Esophagus (tissue), 2 donors: ENCODE data around the gene GPX8. TPM values are rescaled to one million over a fixed set of nuclear protein-coding genes. Genes with fewer than 3 reads are reported as not detected.

Source experiments
- H3K27ac ChIP-seq, 2 donors: one replicate each; pipeline ENCODE4 v1.5.1; 2013; ENCODE audit warnings: low read depth in 2 of 2, mild to moderate bottlenecking in 2 of 2, inconsistent platforms in 1 of 2, low read length in 1 of 2, moderate library complexity in 1 of 2
- H3K27me3 ChIP-seq, 2 donors: one replicate each; pipeline ENCODE4 v1.6.1; 2013; ENCODE audit warnings: low read length in 2 of 2, control low read depth in 1 of 2, mild to moderate bottlenecking in 1 of 2; ENCODE audit not compliant: insufficient read depth in 2 of 2, control insufficient read depth in 1 of 2
- H3K36me3 ChIP-seq, 2 donors: one replicate each; pipeline ENCODE4 v1.6.1; 2013; ENCODE audit warnings: low read length in 1 of 2; ENCODE audit not compliant: control insufficient read depth in 2 of 2, insufficient read depth in 2 of 2
- H3K4me1 ChIP-seq, 2 donors: one replicate each; pipeline ENCODE4 v1.6.1; 2013; ENCODE audit warnings: low read length in 1 of 2; ENCODE audit not compliant: control insufficient read depth in 2 of 2, insufficient read depth in 2 of 2
- H3K4me3 ChIP-seq, 2 donors: one replicate each; pipeline ENCODE4 v1.5.1; 2013; ENCODE audit warnings: low read length in 2 of 2, mild to moderate bottlenecking in 2 of 2, low read depth in 1 of 2, moderate library complexity in 1 of 2
- H3K9me3 ChIP-seq, 2 donors: one replicate each; pipeline ENCODE4 v1.6.1; 2013; ENCODE audit warnings: mild to moderate bottlenecking in 2 of 2, low read depth in 1 of 2, low read length in 1 of 2, moderate library complexity in 1 of 2; ENCODE audit not compliant: control insufficient read depth in 2 of 2, insufficient read depth in 1 of 2
- WGBS, 2 donors: extraction: QIAGEN DNeasy Blood & Tissue Kit; methylation state at CpG; one replicate each; pipeline ENCODE4 v1.1.7; 2013; 5-methylcytosine and 5-hydroxymethylcytosine counted together
- polyA plus RNA-seq, 2 donors: library from polyadenylated mRNA; stranded (reverse); fragments of 200-250 nt; gene quantifications; one replicate each; pipeline ENCODE4 v1.2.3, GENCODE V29; 2013
- donor health status: healthy with polysubstance abuse.
- donor health status: Bipolar disorder and iron deficiency.

The GPX8 gene, protein sequence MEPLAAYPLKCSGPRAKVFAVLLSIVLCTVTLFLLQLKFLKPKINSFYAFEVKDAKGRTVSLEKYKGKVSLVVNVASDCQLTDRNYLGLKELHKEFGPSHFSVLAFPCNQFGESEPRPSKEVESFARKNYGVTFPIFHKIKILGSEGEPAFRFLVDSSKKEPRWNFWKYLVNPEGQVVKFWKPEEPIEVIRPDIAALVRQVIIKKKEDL
- polyA plus RNA-seq = 1 to 10 TPM; 3.0 to 3.7 TPM

DNA sequence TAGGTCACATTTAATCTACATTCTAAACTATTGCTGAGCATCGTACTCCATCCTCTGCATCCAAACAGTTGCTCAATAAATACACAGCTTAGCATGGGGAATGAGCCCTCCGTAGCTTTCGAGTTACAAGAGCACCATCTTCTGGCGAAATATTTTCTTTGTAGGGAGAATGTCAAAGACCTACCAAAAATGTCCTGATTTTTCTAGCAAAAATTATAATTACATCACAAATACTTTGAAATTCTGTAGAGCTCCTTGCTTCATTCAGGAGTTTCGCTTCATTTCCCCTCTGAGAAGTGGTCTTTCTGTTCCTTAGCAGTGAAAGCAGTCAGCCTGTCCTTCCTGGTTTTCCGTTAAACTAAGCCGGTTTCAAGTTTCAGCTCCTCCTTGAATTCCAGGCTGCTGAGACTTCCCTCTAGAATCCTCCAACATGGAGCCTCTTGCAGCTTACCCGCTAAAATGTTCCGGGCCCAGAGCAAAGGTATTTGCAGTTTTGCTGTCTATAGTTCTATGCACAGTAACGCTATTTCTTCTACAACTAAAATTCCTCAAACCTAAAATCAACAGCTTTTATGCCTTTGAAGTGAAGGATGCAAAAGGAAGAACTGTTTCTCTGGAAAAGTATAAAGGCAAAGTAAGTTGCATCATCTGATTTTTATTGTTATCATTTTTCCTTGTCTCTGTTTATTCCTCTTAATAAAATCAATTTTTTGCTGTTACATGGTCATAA is at the start of gene GPX8:
Gene GPX8, plus strand, starts transcription at position 409 of the 730 bp plus-strand sequence. Its CDS starts 22 bp downstream, at position 431.
- Histone ChIP-seq H3K27me3 (no peaks in the 10 kb centered on the region), H3K4me1 (no peaks in the 10 kb centered on the region), H3K27ac (peak within 1 kb of the TSS in 1 of 2 donors; percentile 10), H3K9me3 (no peaks in the 10 kb centered on the region), H3K4me3 (peak within 1 kb of the TSS in 1 of 2 donors; percentile 47), H3K36me3 (no peaks in the 10 kb centered on the region)
- 4 to 5% methylated on average over 10 of the region's 10 CpGs for WGBS, 2 donors

DNA sequence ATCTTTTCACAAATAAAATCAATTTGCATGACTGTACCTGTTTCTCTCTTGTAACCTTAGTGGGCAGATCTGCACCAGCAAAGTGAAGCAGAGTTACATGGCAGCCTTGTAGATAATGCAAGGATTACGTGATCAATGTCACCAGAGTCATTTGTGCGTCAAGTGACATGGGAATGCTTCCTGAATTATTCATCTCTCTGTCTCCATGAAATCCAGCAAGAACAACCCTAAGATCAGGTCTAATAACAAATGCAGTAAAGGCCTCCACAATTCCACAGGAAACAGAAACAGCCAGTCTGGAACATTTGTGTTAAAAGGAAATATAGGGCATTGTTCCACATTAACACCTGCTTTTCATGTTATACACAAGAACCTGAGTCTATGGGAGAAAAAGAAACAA is 49.8 kb upstream of the GPX8 start:
- Histone ChIP-seq H3K4me3 (no peak overlapping the region), H3K27me3 (no peaks in the 10 kb centered on the region), H3K4me1 (no peaks in the 10 kb centered on the region), H3K27ac (no peak overlapping the region), H3K36me3 (no peaks in the 10 kb centered on the region), H3K9me3 (no peaks in the 10 kb centered on the region)
- WGBS, 2 donors = 58 to 69% methylated on average over 2 of the region's 2 CpGs

DNA sequence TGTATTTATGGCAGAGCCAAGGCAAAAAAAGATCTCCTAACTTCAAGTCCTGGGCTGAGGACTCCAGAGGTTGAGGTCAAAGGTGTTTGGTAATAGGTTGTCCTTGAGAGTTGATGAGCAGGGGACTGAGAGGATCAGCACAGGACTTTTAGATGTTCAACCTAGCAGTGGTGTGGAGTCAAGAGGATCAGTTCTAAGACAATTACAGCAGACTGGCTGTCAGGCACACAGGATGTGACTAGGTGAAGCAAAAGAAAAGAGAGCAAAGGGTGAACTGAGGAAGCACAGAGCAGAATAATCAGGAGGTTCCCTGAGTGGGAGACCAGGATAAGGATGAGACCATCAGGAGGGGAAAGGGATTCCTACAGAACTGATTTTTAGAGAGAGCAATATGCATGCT is 46.6 kb upstream of the GPX8 start:
- Histone ChIP-seq H3K36me3 (no peaks in the 10 kb centered on the region), H3K9me3 (no peaks in the 10 kb centered on the region), H3K27ac (no peak overlapping the region), H3K4me1 (no peaks in the 10 kb centered on the region), H3K4me3 (no peak overlapping the region), H3K27me3 (no peaks in the 10 kb centered on the region)

DNA sequence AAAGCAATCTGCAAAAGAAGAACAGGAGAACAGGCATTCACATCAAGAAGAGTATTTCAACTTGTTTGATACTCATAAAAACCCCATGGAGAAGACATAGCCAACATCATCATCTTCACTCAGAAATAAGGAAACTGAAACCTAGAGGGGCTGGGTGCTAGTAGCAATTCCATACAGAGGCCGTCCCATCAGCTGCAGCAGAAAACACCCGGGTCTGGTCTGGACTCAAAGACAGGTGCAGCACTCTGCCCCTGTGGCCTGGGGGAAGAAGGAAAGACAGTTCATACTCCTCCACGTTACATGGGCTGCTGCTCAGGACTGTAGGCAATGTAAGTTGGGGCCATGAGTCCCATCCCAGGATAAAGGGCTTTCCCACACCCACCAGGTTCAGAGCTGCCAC is 45.9 kb upstream of the GPX8 start:
- H3K27ac ChIP-seq = no peak overlapping the region
- WGBS, 2 donors = 78 to 84% methylated on average over 3 of the region's 3 CpGs

GRCh38 chr5:55123365-55123764 is 36.6 kb upstream of the GPX8 start:
- H3K9me3 ChIP-seq = no peaks in the 10 kb centered on the region
- H3K27me3 ChIP-seq = no peaks in the 10 kb centered on the region
- H3K4me1 ChIP-seq = no peaks in the 10 kb centered on the region
- no peak overlapping the region for H3K27ac ChIP-seq
- H3K36me3 ChIP-seq = no peaks in the 10 kb centered on the region
- WGBS, 2 donors = 68 to 71% methylated on average over 3 of the region's 3 CpGs
- no peak overlapping the region for H3K4me3 ChIP-seq

More for the DNA sequence above, 45.9 kb upstream of the GPX8 start:
- no peaks in the 10 kb centered on the region for H3K36me3 ChIP-seq
- H3K27me3 ChIP-seq = no peaks in the 10 kb centered on the region
- no peak overlapping the region for H3K4me3 ChIP-seq
- no peaks in the 10 kb centered on the region for H3K4me1 ChIP-seq
- H3K9me3 ChIP-seq = no peaks in the 10 kb centered on the region

DNA sequence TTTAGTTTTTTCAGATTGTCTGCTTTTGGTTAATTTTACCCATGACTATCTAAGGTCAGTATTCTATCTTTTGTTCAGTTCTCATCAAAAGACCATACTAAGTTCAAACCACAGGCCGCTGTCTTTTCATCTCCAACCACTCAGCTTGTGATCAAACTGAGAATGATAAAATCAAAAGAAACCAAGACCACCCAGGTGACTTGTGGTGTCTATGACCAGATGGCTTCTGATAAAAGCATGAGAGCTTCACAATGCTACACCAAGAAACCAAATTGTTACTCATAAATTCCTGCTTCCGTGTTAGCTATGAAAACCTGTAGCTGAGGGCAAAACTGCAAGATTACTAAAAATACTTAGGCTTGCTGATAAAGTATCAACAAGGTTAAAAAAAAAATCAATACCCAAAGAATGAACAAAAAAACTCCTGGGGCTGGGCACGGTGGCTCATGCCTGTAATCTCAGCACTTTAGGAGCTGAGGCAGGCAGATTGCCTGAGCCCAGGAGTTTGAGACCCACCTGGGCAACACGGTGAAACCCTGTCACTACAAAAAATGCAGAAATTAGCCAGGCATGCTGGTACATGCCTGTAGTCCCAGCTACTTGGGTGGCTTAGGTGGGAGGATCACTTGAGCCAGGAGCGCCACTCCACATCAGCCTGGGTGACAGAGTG is 25.8 kb upstream of the GPX8 start:
- no peaks in the 10 kb centered on the region for H3K4me1 ChIP-seq
- no peak overlapping the region for H3K27ac ChIP-seq
- H3K9me3 ChIP-seq = no peaks in the 10 kb centered on the region
- WGBS, 2 donors = 55 to 57% methylated on average over 5 of the region's 5 CpGs
- H3K4me3 ChIP-seq = no peak overlapping the region
- no peaks in the 10 kb centered on the region for H3K36me3 ChIP-seq
- peaks cover 0 to 2% of the 10 kb centered on the region in 2 donors for H3K27me3 ChIP-seq

GRCh38 chr5:55136521-55136920 is 23.4 kb upstream of the GPX8 start:
- Histone ChIP-seq H3K27me3 (no peaks in the 10 kb centered on the region), H3K27ac (no peak overlapping the region), H3K9me3 (no peaks in the 10 kb centered on the region), H3K36me3 (no peaks in the 10 kb centered on the region), H3K4me1 (no peaks in the 10 kb centered on the region), H3K4me3 (no peak overlapping the region)
- 66% methylated on average over 3 of the region's 3 CpGs for WGBS, 2 donors

DNA sequence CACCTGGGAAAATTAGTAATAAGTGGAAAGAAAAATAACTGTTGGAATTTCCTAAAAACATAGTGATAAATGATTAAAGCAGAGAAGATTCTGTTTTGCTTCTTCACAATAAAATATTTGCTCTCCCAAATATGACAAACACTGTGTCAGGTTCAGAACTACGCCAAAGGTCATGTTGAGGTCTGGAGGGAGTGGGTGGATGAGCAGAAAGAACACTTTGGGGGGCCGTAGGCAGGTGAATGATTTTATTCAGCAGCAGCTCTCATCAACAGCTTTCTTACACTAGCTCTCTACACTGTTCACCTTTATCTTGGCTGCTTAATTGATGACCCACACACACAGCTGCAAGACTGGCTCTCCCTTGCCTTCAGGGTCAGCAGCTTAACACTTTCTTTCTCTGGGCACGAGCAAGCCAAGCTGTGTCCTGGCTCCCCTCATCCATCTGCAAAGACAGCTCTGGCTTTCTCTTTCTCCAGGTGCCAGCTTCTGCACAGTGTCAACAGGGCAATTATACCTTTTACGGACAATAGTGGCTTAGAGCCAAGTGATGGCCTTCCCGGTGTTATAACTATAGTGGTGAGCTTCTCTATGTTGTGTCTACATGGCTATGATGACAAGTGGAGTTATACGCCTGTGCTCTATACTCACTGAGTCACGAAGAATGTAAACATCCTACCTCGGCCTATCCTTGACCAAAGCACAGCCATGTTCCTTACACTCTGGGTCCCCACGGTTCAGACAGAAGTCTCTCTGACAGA is 18.9 kb upstream of the GPX8 start:
- H3K9me3 ChIP-seq = no peaks in the 10 kb centered on the region
- no peak overlapping the region for H3K4me3 ChIP-seq
- no peaks in the 10 kb centered on the region for H3K4me1 ChIP-seq
- no peaks in the 10 kb centered on the region for H3K36me3 ChIP-seq
- no peaks in the 10 kb centered on the region for H3K27me3 ChIP-seq
- WGBS, 2 donors = 63 to 68% methylated on average over 9 of the region's 9 CpGs
- H3K27ac ChIP-seq = no peak overlapping the region

- no peak overlapping the region for H3K27ac ChIP-seq
- H3K4me1 ChIP-seq = no peaks in the 10 kb centered on the region
- H3K27me3 ChIP-seq = no peaks in the 10 kb centered on the region
- no peaks in the 10 kb centered on the region for H3K36me3 ChIP-seq
- 84 to 87% methylated on average over 9 of the region's 9 CpGs for WGBS, 2 donors
- H3K9me3 ChIP-seq = no peaks in the 10 kb centered on the region
- H3K4me3 ChIP-seq = no peak overlapping the region
Observed at GRCh38 chr5:55141945-55142690, 17.9 kb upstream of the GPX8 start.
